ENCODE measurements around the gene HJURP.

The HJURP gene

DNA sequence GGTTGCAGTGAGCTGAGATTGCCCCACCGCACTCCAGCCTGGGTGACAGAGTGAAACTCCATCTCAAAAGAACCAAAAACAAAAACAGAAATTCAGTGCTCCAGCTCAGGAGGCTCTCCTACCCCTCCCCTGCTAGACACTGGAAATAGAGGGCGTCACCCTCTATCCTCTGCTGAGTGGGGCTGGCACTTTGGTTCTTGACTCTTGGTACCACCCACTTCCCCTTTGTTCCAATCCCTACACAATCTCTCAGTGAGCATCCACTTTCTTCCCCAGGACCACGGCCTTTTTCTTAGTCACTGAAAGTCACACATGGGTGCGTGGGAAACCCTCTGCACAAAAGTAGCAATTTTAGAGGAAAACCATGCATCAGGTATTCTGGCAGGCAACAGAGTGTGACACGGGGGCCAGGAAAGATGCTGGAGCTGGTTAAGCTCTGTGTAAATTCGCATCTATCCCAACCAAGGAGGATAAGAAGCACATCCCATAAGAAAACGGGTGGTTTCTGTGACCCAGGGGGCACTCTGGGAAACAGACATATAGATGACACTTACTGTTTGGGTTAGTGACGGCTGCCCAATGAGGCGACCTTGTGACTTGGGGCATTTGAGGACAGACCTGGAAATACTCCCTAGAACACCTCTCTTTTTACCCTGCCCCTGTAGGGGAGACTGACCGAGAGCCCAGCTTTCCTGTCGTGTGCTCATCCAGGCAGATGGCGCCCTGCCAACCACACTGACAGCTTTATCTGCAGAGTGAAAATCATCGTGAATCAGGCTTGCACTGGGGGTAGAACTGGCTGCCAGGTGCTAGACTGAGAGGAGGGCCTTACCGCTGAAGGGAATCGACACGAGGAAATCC lies 7.7 kb downstream of the HJURP start:
- no peak for TF ChIP-seq CTCF (IDR thresholded peaks at IDR 0.05; ENCODE audit: low read depth, low read length)
- DNase-seq, result peak; percentile 71
- Histone ChIP-seq H3K27me3 (no peaks in the 10 kb centered on the region), H3K4me3 (ENCODE audit: low read depth, low read length) (no peak overlapping the region), H3K4me1 (peaks cover 10% of the 10 kb centered on the region; the same call in 1 of the 2 replicates), H3K36me3 (peaks cover 98% of the 10 kb centered on the region), H3K9me3 (no peaks in the 10 kb centered on the region)

GRCh38 chr2:233845301-233846060 lies 8.9 kb downstream of the HJURP start:
- peaks cover 10% of the 10 kb centered on the region; the same call in 1 of the 2 replicates for H3K4me1 ChIP-seq
- DNase-seq, result no peak
- TF ChIP-seq CTCF (IDR thresholded peaks at IDR 0.05; ENCODE audit: low read depth, low read length), result no peak
- H3K36me3 ChIP-seq, result peaks cover 100% of the 10 kb centered on the region
- H3K9me3 ChIP-seq, result no peaks in the 10 kb centered on the region
- no peaks in the 10 kb centered on the region for H3K27me3 ChIP-seq
- no peak overlapping the region for H3K4me3 ChIP-seq (ENCODE audit: low read depth, low read length)

GRCh38 chr2:233844836-233845235 lies 9.5 kb downstream of the HJURP start:
- no peaks in the 10 kb centered on the region for H3K9me3 ChIP-seq
- no peak overlapping the region for H3K4me3 ChIP-seq (ENCODE audit: low read depth, low read length)
- TF ChIP-seq CTCF (IDR thresholded peaks at IDR 0.05; ENCODE audit: low read depth, low read length), result no peak
- H3K36me3 ChIP-seq, result peaks cover 100% of the 10 kb centered on the region
- DNase-seq, result no peak
- no peaks in the 10 kb centered on the region for H3K27me3 ChIP-seq
- H3K4me1 ChIP-seq, result peaks cover 10% of the 10 kb centered on the region; the same call in 1 of the 2 replicates

DNA sequence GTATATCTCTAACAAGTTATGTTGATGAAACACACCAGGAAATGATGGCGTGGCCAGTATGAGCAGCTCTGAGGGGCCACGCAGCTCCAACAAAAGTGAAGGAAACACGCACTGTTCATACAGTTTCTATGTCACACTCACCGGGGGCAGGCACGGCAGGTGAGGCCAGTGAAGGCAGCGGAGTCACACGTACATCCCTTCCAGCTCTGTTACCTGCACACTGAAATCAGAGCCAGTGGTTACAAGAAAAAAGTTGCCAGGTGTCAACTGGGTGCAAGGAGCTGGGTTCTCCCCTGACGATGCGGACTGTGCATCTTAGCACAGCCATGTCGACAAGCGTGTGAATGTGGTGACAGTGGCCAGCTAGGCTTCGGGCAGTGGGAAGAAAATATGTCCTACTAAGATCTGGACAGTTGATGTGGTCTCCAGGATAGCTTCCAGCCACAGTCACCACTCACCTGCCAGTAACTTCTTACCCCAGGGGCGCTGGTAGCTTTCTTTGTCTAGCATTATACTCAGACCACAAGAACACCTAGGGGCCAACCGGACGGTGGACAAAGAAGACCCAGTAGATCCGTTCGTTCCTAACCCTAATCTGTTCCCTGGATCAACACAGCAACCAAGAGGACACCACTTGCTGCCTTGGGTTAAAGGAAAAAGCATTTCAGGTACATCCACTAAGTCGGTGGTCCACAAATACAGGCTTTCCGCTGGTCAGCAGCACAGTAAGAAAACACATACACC lies 10.1 kb downstream of the HJURP start:
- H3K27me3 ChIP-seq, result no peaks in the 10 kb centered on the region
- H3K4me1 ChIP-seq, result peaks cover 10% of the 10 kb centered on the region; the same call in 1 of the 2 replicates
- DNase-seq, result no peak
- no peaks in the 10 kb centered on the region for H3K9me3 ChIP-seq
- H3K4me3 ChIP-seq (ENCODE audit: low read depth, low read length), result no peak overlapping the region
- no peak for TF ChIP-seq CTCF (IDR thresholded peaks at IDR 0.05; ENCODE audit: low read depth, low read length)
- peaks cover 100% of the 10 kb centered on the region for H3K36me3 ChIP-seq

DNA sequence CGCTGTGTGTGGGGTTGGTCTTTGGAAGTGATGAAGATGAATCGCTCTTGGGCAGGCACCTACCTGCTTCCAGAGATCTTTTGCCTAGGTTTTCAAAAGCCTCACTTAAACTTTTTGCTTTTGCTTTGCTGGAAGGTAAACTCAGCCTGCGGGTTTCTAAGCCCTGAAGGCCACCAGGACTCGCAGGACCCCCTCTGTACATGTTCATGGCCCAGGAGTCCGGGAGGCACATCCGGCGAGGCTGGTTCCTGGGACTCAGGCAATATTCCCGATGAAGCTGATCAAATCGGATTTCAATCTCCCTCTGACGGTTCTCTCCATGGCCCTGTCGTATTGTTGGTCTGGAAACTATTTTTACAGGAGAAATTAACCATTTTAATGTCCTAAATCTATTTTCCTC lies 13.2 kb downstream of the HJURP start:
- no peaks in the 10 kb centered on the region for H3K27me3 ChIP-seq
- TF ChIP-seq CTCF (IDR thresholded peaks at IDR 0.05; ENCODE audit: low read depth, low read length), result no peak
- peaks cover 10% of the 10 kb centered on the region; the same call in 1 of the 2 replicates for H3K4me1 ChIP-seq
- peaks cover 98% of the 10 kb centered on the region for H3K36me3 ChIP-seq
- H3K9me3 ChIP-seq, result no peaks in the 10 kb centered on the region
- H3K4me3 ChIP-seq (ENCODE audit: low read depth, low read length), result no peak overlapping the region
- DNase-seq, result no peak
